MCF 10A (cell line): ENCODE measurements around the gene MAP3K3. TPM values are rescaled to one million over a fixed set of nuclear protein-coding genes. Genes with fewer than 3 reads are reported as not detected.

Experiments
- BruUV-seq: library from RNA; stranded (reverse); fragments of 400-500 nt; replicated peaks from 2 replicates; lab custom pipeline; 2021; lab: Mats Ljungman, UMichigan
- CTCF ChIA-PET: fragments of 300-600 bp; sonication (Branson Sonifier 250); formaldehyde crosslinking; extraction: SDS; loops from one replicate; lab custom pipeline; 2021; ENCODE audit warnings: antibody characterized with exemption, inconsistent platforms; lab: Yijun Ruan, JAX
- POLR2A ChIA-PET: fragments of 300-600, 350-650 bp; sonication (Branson Sonifier 250); formaldehyde crosslinking; extraction: SDS; loops from one replicate; lab custom pipeline; 2020; ENCODE audit warnings: antibody characterized with exemption, inconsistent platforms; lab: Yijun Ruan, JAX
- DNase-seq: peaks from one replicate; pipeline ENCODE4 v3.0.0-alpha.2; 2018; ENCODE audit not compliant: unreplicated experiment
- H3K27ac Mint-ChIP-seq: one replicate; pipeline ENCODE4 v1.8.0; 2022; ENCODE audit warnings: mild to moderate bottlenecking, low read depth, mixed read lengths; ENCODE audit not compliant: unreplicated experiment
- H3K27me3 Mint-ChIP-seq: one replicate; pipeline ENCODE4 v1.8.0; 2022; ENCODE audit warnings: mixed read lengths; ENCODE audit not compliant: insufficient read depth, unreplicated experiment
- H3K36me3 Mint-ChIP-seq: one replicate; pipeline ENCODE4 v1.8.0; 2022; ENCODE audit warnings: mild to moderate bottlenecking, moderate library complexity, mixed read lengths; ENCODE audit not compliant: insufficient read depth, unreplicated experiment
- H3K4me1 Mint-ChIP-seq: one replicate; pipeline ENCODE4 v1.8.0; 2022; ENCODE audit warnings: mixed read lengths; ENCODE audit not compliant: insufficient read depth, unreplicated experiment
- H3K4me3 Mint-ChIP-seq: one replicate; pipeline ENCODE4 v1.8.0; 2022; ENCODE audit warnings: mild to moderate bottlenecking, moderate library complexity, mixed read lengths; ENCODE audit not compliant: unreplicated experiment
- H3K9me3 Mint-ChIP-seq: one replicate; pipeline ENCODE4 v1.8.0; 2022; ENCODE audit warnings: mixed read lengths; ENCODE audit not compliant: unreplicated experiment
- intact Hi-C: fragments of 100-400 bp; cut with micrococcal nuclease; formaldehyde crosslinking; loops from 2 replicates; pipeline ENCODE4 v1.14.1; 2022
- total RNA-seq: library from RNA; stranded (reverse); gene quantifications from 2 replicates; pipeline ENCODE4 v1.2.3, GENCODE V29; 2022
- TF ChIP-seq, protein P1 (sequence below): fragments of 200-600 bp; IDR thresholded peaks from one replicate; pipeline ENCODE4 v1.8.0; 2022; ENCODE audit warnings: antibody characterized with exemption, mild to moderate bottlenecking; ENCODE audit not compliant: unreplicated experiment

Gene MAP3K3
- total RNA-seq, 1 experiment from 2014 or later: 12.8 TPM

DNA sequence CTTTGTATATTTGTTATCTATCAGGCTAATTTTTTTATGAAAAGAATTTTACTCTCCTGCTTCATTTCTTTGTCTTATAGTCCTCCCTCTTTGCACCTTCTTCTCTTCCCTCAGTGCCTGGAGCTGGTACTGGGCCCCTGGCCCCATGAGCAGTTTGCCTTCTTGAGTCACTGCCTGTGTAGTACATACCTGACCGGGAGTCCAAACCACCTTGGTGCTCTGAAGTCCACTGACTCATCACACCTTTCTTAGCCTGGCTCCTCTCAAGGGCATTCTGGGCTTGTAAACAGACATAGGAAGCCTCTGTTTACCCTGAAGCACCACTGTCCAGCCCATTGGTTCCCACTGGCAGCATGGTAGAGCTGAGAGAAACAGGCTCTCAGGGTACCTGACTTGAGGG, 32.6 kb upstream of the MAP3K3 start:
- ChIA-PET CTCF (no interaction called here), POLR2A (interaction anchor here (0.6 to 1.5 kb wide), 2 partner anchors 18 to 40 kb away, joined by 3 to 4 read pairs; partner anchors contain the start of gene DCAF7)
- no peak overlapping the region for H3K4me3 Mint-ChIP-seq
- H3K27ac Mint-ChIP-seq: no peak overlapping the region
- no TSS peak for BruUV-seq
- H3K36me3 Mint-ChIP-seq: peaks cover 77% of the 10 kb centered on the region
- no peaks in the 10 kb centered on the region for H3K9me3 Mint-ChIP-seq
- no peak for DNase-seq
- TF ChIP-seq, protein P1, sequence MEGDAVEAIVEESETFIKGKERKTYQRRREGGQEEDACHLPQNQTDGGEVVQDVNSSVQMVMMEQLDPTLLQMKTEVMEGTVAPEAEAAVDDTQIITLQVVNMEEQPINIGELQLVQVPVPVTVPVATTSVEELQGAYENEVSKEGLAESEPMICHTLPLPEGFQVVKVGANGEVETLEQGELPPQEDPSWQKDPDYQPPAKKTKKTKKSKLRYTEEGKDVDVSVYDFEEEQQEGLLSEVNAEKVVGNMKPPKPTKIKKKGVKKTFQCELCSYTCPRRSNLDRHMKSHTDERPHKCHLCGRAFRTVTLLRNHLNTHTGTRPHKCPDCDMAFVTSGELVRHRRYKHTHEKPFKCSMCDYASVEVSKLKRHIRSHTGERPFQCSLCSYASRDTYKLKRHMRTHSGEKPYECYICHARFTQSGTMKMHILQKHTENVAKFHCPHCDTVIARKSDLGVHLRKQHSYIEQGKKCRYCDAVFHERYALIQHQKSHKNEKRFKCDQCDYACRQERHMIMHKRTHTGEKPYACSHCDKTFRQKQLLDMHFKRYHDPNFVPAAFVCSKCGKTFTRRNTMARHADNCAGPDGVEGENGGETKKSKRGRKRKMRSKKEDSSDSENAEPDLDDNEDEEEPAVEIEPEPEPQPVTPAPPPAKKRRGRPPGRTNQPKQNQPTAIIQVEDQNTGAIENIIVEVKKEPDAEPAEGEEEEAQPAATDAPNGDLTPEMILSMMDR: no peak
- H3K4me1 Mint-ChIP-seq: no peaks in the 10 kb centered on the region
- H3K27me3 Mint-ChIP-seq: no peaks in the 10 kb centered on the region
- intact Hi-C loops: no loop called here

DNA sequence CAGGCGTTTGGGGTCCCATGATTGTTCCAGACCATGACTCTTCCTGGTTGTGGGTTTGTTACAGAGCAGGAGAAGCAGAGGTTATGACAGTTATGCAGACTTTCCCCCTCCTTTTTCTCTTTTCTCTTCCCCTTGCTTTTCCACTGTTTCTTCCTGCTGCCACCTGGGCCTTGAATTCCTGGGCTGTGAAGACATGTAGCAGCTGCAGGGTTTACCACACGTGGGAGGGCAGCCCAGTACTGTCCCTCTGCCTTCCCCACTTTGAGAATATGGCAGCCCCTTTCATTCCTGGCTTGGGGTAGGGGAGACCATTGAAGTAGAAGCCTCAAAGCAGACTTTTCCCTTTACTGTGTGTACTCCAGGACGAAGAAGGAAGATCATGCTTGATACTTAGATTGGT, 29.4 kb upstream of the MAP3K3 start:
- Mint-ChIP-seq H3K36me3 (peaks cover 53% of the 10 kb centered on the region), H3K4me3 (no peak overlapping the region), H3K27me3 (no peaks in the 10 kb centered on the region), H3K9me3 (no peaks in the 10 kb centered on the region), H3K27ac (no peak overlapping the region), H3K4me1 (no peaks in the 10 kb centered on the region)
- ChIA-PET POLR2A (interaction anchor here (1.3 kb wide), 1 partner anchor 10 kb away, joined by 7 read pairs; no protein-coding TSS in a partner anchor), CTCF (interaction anchor here (0.6 kb wide), 1 partner anchor 163 kb away, joined by 3 read pairs; no protein-coding TSS in a partner anchor)
- intact Hi-C loops: no loop called here
- no TSS peak for BruUV-seq
- TF ChIP-seq, protein P1: no peak
- no peak for DNase-seq

DNA sequence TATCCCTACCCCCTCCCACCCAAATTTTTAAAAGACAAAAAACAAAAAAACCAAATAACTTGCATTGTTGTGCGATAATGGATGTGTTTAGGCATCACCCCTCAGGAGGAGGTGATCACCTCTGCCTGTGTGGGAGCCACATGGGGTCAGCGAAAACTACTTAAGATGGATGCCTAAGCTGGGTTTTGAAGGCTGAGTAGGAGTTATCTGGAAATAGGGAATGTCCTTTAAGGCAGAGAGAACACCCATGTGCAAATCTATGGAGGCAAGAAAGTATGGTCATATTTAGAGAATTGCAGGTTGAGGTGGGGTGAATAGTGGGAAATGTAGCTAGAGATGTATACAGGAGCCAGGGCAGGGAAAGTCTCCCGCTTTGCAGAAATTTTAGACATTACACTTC, 27.1 kb upstream of the MAP3K3 start:
- H3K27me3 Mint-ChIP-seq: no peaks in the 10 kb centered on the region
- H3K9me3 Mint-ChIP-seq: no peaks in the 10 kb centered on the region
- H3K4me3 Mint-ChIP-seq: no peak overlapping the region
- TF ChIP-seq, protein P1: no peak
- peaks cover 36% of the 10 kb centered on the region for H3K36me3 Mint-ChIP-seq
- no peak overlapping the region for H3K27ac Mint-ChIP-seq
- POLR2A ChIA-PET: no interaction called here
- intact Hi-C loops: no loop called here
- no TSS peak for BruUV-seq
- peaks cover 2% of the 10 kb centered on the region for H3K4me1 Mint-ChIP-seq
- no peak for DNase-seq
- CTCF ChIA-PET: interaction anchor here (0.6 kb wide), 2 partner anchors 21 to 37 kb away, joined by 3 to 5 read pairs; no protein-coding TSS in a partner anchor

DNA sequence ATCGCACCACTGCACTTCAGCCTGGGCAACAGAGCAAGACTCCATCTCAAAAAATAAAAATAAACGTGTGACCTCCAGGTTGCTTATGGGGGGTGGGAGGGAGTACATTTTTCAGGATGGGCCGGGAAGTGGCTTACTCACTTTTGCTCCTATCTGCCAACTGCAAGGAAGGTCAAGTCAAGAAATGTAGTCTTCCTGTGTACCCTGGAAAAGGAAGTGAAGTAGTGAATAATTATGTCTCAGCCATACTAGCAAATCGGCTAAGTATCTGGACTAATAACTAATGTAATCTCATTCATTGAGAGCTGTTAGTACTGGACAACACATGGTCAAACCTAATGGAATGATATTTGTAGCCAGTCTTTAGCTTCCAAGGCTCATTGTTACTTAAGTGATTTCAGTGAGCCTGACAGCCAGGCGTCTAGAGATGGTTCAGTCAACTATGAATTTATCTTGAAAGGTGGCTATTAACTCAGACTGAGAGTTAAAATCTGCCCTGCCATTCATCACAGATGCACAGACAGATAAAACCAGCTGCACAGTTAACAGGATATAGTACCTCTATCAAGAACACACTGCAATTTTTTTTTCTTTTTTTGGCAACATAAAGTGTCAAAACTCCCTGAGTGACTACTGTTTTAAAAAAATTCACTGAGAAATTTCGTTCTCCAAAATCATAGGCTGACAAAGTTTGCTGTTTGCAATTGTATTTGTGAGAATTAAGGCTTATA, 25.2 kb upstream of the MAP3K3 start:
- BruUV-seq: no TSS peak
- Mint-ChIP-seq H3K36me3 (peaks cover 21% of the 10 kb centered on the region), H3K9me3 (no peaks in the 10 kb centered on the region), H3K4me1 (peaks cover 4% of the 10 kb centered on the region), H3K4me3 (no peak overlapping the region), H3K27me3 (no peaks in the 10 kb centered on the region), H3K27ac (no peak overlapping the region)
- TF ChIP-seq, protein P1: no peak
- DNase-seq: no peak
- ChIA-PET POLR2A (interaction anchor here (0.9 to 1.3 kb wide), 2 partner anchors 39 to 47 kb away, joined by 3 to 4 read pairs; partner anchors contain the start of gene DCAF7), CTCF (interaction anchor here (1.2 to 1.7 kb wide), 3 partner anchors 150 to 237 kb away, joined by 3 to 5 read pairs (median 4); partner anchors contain the start of gene CYB561)
- intact Hi-C loops: no loop called here
